HepG2 (cell line): ENCODE results near the gene LRRC3C. TPM values are rescaled to one million over a fixed set of nuclear protein-coding genes. Genes with fewer than 3 reads are reported as not detected.

Source experiments
- ARNT ChIP-seq: fragments of 450-650 bp; IDR thresholded peaks from 2 replicates; pipeline ENCODE4 v1.6.1; 2017
- ATM ChIP-seq: fragments of 450-650 bp; IDR thresholded peaks from 2 replicates; pipeline ENCODE4 v1.7.1; 2017; ENCODE audit warnings: mild to moderate bottlenecking, borderline replicate concordance
- GPN1 ChIP-seq: sonication (generic); formaldehyde crosslinking; IDR thresholded peaks from 2 replicates; pipeline ENCODE4 v1.5.1; 2020; ENCODE audit warnings: missing genetic modification reagents, borderline replicate concordance
- HNRNPH1 ChIP-seq: fragments of 200-400 bp; formaldehyde crosslinking; optimal IDR thresholded peaks from 2 replicates; pipeline ENCODE3; 2017; ENCODE audit warnings: mild to moderate bottlenecking, low read depth, low read length
- RBM39 ChIP-seq: fragments of 200-400 bp; formaldehyde crosslinking; IDR thresholded peaks from one replicate; pipeline ENCODE4 v1.6.1; 2018; ENCODE audit warnings: antibody characterized with exemption, mild to moderate bottlenecking, low read depth, low read length; ENCODE audit not compliant: poor library complexity, severe bottlenecking
- RFXAP ChIP-seq: sonication (generic); formaldehyde crosslinking; IDR thresholded peaks from 2 replicates; pipeline ENCODE4 v1.4.0; 2020; ENCODE audit warnings: missing genetic modification reagents, borderline replicate concordance
- SIN3B ChIP-seq: fragments of 150-350 bp; IDR thresholded peaks from 2 replicates; pipeline ENCODE4 v1.6.1; 2014; ENCODE audit warnings: low read length
- SPEN ChIP-seq: sonication (generic); formaldehyde crosslinking; IDR thresholded peaks from 2 replicates; pipeline ENCODE4 v1.5.1; 2020; ENCODE audit warnings: low read depth, mild to moderate bottlenecking, missing genetic modification reagents
- TBX3 ChIP-seq: fragments of 450-650 bp; IDR thresholded peaks from 2 replicates; pipeline ENCODE4 v1.6.1; 2017; ENCODE audit warnings: antibody characterized with exemption, mild to moderate bottlenecking, inconsistent platforms, borderline replicate concordance
- ZNF337 ChIP-seq: sonication (generic); formaldehyde crosslinking; IDR thresholded peaks from 2 replicates; pipeline ENCODE4 v1.5.1; 2020; ENCODE audit warnings: missing genetic modification reagents, low read depth, mild to moderate bottlenecking, borderline replicate concordance
- ZNF558 ChIP-seq: sonication (generic); formaldehyde crosslinking; IDR thresholded peaks from 2 replicates; pipeline ENCODE4 v1.9.0; 2022; ENCODE audit warnings: mild to moderate bottlenecking, missing genetic modification reagents, borderline replicate concordance
- ZNF766 ChIP-seq: sonication (generic); formaldehyde crosslinking; IDR thresholded peaks from 2 replicates; pipeline ENCODE4 v1.5.0; 2020; ENCODE audit warnings: missing genetic modification reagents, borderline replicate concordance
- ZNF773 ChIP-seq: sonication (generic); formaldehyde crosslinking; IDR thresholded peaks from 2 replicates; pipeline ENCODE4 v1.4.0; 2020; ENCODE audit warnings: missing genetic modification reagents, borderline replicate concordance
- polyA plus RNA-seq, 8 experiments: library from polyadenylated mRNA; depleted of rRNA in 3 of 8; stranded (reverse) in 7 of 8; unstranded in 1 of 8; fragments of >200 nt; fragmentation: Illumina TruSeq in 4 of 8; extraction: Trizol in 4 of 8; gene quantifications; 2 replicates each; pipeline versions ENCODE4 v1.2.1 to v1.2.3, GENCODE V29; 2011 to 2016; ENCODE audit warnings: low read depth in 4 of 8, missing spikeins in 1 of 8, mixed read lengths in 1 of 8; ENCODE audit not compliant: insufficient read depth in 1 of 8
- total RNA-seq, 5 experiments: library from RNA; depleted of rRNA; stranded (reverse); fragments of >200 nt; fragmentation: Illumina TruSeq; extraction: Trizol; gene quantifications; 2 replicates each; pipeline ENCODE4 v1.2.3, GENCODE V29; 2016; ENCODE audit warnings: low read depth in 1 of 5
- TF ChIP-seq, protein P1 (sequence below): sonication (generic); formaldehyde crosslinking; IDR thresholded peaks from 2 replicates; pipeline ENCODE4 v1.8.0; 2022; ENCODE audit warnings: mild to moderate bottlenecking, missing genetic modification reagents
- TF ChIP-seq, protein P2 (sequence below): sonication (generic); formaldehyde crosslinking; IDR thresholded peaks from 2 replicates; pipeline ENCODE4 v1.4.0; 2020; ENCODE audit warnings: missing genetic modification reagents, borderline replicate concordance
- TF ChIP-seq, protein P3 (sequence below): sonication (generic); formaldehyde crosslinking; IDR thresholded peaks from 2 replicates; pipeline ENCODE4 v1.8.0; 2022; ENCODE audit warnings: missing genetic modification reagents, mild to moderate bottlenecking, inconsistent platforms, borderline replicate concordance
- TF ChIP-seq, protein P4 (sequence below): sonication (generic); formaldehyde crosslinking; conservative IDR thresholded peaks from 2 replicates; pipeline ENCODE4 v1.4.0; 2020; ENCODE audit warnings: mild to moderate bottlenecking, missing genetic modification reagents, moderate library complexity
- TF ChIP-seq, protein P5 (sequence below): sonication (generic); formaldehyde crosslinking; IDR thresholded peaks from 2 replicates; pipeline ENCODE4 v1.5.0; 2020; ENCODE audit warnings: mild to moderate bottlenecking, missing genetic modification reagents

Gene LRRC3C
- total and polyA plus RNA-seq, 2 of the 13 experiments (the other 11 are each of a cell fraction or from before 2014, with no cell fraction given) = 0.17 TPM; not detected in 1

- TF ChIP-seq, protein P1, sequence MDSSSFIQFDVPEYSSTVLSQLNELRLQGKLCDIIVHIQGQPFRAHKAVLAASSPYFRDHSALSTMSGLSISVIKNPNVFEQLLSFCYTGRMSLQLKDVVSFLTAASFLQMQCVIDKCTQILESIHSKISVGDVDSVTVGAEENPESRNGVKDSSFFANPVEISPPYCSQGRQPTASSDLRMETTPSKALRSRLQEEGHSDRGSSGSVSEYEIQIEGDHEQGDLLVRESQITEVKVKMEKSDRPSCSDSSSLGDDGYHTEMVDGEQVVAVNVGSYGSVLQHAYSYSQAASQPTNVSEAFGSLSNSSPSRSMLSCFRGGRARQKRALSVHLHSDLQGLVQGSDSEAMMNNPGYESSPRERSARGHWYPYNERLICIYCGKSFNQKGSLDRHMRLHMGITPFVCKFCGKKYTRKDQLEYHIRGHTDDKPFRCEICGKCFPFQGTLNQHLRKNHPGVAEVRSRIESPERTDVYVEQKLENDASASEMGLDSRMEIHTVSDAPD (CRISPR knock-in tag) = no peak
- TF ChIP-seq GPN1 (CRISPR knock-in tag) (no peak), RBM39 (no peak), HNRNPH1 (no peak), RFXAP (CRISPR knock-in tag) (0 out of 2 replicates have a peak, but pooled peaks have one; percentile 53), ZNF558 (CRISPR knock-in tag) (no peak), TBX3 (no peak), ARNT (no peak), ATM (no peak), SIN3B (no peak), ZNF773 (CRISPR knock-in tag) (no peak), SPEN (CRISPR knock-in tag) (no peak), ZNF337 (no peak), ZNF766 (no peak)
- TF ChIP-seq, protein P2, sequence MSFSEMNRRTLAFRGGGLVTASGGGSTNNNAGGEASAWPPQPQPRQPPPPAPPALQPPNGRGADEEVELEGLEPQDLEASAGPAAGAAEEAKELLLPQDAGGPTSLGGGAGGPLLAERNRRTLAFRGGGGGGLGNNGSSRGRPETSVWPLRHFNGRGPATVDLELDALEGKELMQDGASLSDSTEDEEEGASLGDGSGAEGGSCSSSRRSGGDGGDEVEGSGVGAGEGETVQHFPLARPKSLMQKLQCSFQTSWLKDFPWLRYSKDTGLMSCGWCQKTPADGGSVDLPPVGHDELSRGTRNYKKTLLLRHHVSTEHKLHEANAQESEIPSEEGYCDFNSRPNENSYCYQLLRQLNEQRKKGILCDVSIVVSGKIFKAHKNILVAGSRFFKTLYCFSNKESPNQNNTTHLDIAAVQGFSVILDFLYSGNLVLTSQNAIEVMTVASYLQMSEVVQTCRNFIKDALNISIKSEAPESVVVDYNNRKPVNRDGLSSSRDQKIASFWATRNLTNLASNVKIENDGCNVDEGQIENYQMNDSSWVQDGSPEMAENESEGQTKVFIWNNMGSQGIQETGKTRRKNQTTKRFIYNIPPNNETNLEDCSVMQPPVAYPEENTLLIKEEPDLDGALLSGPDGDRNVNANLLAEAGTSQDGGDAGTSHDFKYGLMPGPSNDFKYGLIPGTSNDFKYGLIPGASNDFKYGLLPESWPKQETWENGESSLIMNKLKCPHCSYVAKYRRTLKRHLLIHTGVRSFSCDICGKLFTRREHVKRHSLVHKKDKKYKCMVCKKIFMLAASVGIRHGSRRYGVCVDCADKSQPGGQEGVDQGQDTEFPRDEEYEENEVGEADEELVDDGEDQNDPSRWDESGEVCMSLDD (CRISPR knock-in tag) = no peak
- TF ChIP-seq, protein P3, sequence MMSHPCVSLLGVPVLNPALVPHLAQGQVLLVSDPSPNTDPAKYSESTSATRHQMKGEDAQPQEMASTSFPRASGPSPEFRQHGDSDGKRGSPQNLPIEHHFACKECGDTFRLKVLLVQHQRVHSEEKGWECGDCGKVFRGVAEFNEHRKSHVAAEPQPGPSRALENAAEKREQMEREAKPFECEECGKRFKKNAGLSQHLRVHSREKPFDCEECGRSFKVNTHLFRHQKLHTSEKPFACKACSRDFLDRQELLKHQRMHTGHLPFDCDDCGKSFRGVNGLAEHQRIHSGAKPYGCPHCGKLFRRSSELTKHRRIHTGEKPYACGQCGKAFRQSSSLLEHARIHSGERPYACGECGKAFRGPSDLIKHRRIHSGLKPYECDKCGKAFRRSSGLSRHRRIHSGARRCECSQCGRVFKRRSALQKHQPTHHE (CRISPR knock-in tag) = no peak
- TF ChIP-seq, protein P4, sequence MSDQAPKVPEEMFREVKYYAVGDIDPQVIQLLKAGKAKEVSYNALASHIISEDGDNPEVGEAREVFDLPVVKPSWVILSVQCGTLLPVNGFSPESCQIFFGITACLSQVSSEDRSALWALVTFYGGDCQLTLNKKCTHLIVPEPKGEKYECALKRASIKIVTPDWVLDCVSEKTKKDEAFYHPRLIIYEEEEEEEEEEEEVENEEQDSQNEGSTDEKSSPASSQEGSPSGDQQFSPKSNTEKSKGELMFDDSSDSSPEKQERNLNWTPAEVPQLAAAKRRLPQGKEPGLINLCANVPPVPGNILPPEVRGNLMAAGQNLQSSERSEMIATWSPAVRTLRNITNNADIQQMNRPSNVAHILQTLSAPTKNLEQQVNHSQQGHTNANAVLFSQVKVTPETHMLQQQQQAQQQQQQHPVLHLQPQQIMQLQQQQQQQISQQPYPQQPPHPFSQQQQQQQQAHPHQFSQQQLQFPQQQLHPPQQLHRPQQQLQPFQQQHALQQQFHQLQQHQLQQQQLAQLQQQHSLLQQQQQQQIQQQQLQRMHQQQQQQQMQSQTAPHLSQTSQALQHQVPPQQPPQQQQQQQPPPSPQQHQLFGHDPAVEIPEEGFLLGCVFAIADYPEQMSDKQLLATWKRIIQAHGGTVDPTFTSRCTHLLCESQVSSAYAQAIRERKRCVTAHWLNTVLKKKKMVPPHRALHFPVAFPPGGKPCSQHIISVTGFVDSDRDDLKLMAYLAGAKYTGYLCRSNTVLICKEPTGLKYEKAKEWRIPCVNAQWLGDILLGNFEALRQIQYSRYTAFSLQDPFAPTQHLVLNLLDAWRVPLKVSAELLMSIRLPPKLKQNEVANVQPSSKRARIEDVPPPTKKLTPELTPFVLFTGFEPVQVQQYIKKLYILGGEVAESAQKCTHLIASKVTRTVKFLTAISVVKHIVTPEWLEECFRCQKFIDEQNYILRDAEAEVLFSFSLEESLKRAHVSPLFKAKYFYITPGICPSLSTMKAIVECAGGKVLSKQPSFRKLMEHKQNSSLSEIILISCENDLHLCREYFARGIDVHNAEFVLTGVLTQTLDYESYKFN (CRISPR knock-in tag) = 0 out of 2 replicates have a peak, but pooled peaks have one; percentile 11
- TF ChIP-seq, protein P5, sequence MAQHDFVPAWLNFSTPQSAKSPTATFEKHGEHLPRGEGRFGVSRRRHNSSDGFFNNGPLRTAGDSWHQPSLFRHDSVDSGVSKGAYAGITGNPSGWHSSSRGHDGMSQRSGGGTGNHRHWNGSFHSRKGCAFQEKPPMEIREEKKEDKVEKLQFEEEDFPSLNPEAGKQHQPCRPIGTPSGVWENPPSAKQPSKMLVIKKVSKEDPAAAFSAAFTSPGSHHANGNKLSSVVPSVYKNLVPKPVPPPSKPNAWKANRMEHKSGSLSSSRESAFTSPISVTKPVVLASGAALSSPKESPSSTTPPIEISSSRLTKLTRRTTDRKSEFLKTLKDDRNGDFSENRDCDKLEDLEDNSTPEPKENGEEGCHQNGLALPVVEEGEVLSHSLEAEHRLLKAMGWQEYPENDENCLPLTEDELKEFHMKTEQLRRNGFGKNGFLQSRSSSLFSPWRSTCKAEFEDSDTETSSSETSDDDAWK (CRISPR knock-in tag) = no peak
These were observed 10.8 kb downstream of the LRRC3C start (continued) for GRCh38 chr17:39938140-39938869.
